HG03159 (cell line): ENCODE data around the gene ALPK3.

Experiments used
- ATAC-seq: cut with Tn5 transposase; IDR thresholded peaks from one replicate; pipeline ENCODE4 v1.9.1; 2021; ENCODE audit warnings: mild to moderate bottlenecking, moderate library complexity; ENCODE audit not compliant: unreplicated experiment

ALPK3 gene

DNA sequence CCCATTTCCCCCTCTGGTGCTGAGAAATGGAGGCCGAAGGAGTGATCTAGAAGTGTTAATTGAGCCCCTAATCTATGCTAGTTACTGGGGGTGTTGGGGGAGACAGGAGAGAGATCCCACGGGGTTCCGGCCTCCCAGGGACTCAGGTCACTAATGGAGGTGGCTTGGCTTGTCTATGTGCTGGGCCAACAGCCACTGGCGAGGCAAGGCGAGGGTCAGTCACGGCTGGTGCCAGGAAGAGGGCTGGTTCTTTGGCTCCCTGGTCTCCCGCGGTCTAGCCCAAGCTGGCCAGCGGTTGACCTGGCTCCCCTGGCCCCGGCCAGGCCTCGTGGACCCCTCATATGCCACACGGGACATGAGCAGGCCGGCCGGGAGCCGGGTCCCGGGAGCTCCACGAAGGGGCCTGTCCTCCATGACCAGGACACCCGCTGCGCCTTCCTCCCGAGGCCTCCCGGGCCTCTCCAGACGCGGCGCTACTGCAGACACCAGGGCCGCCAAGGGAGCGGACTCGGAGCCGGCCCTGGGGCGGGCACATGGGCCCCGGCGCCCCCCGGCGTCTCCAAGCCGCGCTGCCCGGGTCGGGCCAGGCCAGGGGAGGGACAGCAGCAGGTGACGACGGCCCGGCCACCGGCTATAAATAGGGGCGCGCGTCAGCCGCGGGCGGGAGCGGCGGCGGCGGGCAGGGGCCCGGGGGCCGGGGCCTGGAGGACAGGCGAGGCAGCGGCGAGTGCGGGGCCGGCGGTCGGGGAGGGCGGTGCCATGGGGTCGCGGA lies at the start of gene ALPK3:
Gene ALPK3 (plus strand): TSS at position 663 of the 772 bp plus-strand sequence. CDS start 97 bp downstream, at position 760.
- no peak for ATAC-seq

- no peak for ATAC-seq
Measured at GRCh38 chr15:84772031-84772430, 45.1 kb upstream of the ALPK3 start.

DNA sequence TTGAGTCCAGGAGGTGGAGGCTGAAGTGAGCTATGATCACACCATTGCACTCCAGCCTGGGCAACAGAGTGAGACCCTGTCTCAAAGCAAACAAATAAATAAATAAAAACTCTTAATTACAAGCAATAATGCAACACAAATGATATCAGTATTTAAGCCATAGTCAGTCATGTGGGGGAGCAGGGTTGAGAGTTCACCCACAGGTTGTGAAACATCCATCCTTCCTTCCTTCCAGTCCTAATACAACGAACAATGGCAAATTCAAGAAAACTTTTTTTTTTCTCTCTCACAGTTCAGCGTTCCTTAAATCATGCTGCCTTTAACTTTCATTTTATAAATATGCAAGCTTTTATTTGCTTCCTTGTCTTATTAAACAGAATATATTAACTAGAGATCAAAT lies 44.7 kb upstream of the ALPK3 start:
- no peak for ATAC-seq

- no peak for ATAC-seq
Measured at GRCh38 chr15:84773716-84774115, 43.4 kb upstream of the ALPK3 start.

- ATAC-seq, result no peak
Measured at GRCh38 chr15:84775867-84776449, 41.2 kb upstream of the ALPK3 start.

DNA sequence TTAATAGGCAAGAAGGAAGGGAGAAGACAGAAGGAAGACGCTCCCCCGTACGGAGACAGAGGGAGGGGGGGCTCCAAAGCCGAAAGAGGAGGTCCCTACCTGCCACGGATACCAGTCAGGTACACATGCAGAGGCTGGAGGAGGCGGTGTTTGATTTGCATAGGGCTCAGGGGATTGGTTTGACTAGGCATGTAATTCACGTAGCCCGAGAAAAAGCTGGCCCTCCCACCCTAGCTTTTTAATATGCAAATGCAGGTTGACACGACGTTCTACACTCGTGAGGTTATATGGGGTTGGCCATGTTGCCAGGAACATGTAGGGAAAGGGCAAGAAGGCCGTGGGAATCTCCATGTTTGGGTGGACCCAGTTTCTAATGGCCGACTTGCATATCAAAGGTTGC lies 39.0 kb upstream of the ALPK3 start:
- ATAC-seq, result no peak

GRCh38 chr15:84780492-84780891 lies 36.7 kb upstream of the ALPK3 start:
- no peak for ATAC-seq

DNA sequence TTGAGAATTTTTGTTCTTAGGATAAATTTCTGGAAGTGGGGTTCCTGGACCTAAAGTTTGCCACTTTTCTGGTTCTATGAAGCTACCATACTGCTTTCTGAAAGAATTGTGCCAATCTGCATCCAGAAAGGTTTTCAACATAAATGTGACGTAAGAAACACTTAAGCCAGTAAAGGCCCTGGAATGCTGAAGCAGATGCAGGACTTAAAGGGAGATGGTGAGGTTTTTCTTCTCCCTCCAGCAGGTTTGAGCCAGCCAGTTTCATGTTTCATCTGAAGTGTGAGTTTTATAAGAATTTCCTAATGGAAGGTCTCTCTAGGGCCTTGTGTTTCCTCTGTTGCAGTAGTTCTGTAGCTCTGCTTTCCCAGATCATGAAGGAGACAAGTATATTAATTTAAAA lies 35.7 kb upstream of the ALPK3 start:
- ATAC-seq, result no peak

DNA sequence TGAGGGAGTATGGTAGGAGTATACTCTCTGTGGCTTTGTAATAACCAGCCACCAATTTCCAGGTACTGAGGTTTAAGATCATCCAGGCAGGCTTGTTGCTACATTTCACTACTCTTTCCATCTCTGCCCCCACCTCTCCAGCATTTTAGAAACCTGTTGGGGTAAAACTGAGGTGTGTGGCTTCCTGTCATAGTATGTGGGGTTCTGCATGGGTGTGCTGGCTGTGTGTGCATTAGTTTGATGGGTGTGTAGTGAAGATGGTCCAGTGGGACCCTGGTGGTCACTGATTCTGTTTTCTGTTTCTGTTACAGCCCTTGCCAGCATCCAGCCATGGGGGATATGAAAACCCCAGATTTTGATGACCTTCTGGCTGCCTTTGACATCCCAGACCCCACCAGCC lies 34.8 kb upstream of the ALPK3 start:
- no peak for ATAC-seq

- no peak for ATAC-seq
Measured at GRCh38 chr15:84783493-84784251, 33.5 kb upstream of the ALPK3 start.

- no peak for ATAC-seq
Measured at GRCh38 chr15:84784262-84784661, 32.9 kb upstream of the ALPK3 start.

- no peak for ATAC-seq
Measured at GRCh38 chr15:84785053-84785452, 32.1 kb upstream of the ALPK3 start.

DNA sequence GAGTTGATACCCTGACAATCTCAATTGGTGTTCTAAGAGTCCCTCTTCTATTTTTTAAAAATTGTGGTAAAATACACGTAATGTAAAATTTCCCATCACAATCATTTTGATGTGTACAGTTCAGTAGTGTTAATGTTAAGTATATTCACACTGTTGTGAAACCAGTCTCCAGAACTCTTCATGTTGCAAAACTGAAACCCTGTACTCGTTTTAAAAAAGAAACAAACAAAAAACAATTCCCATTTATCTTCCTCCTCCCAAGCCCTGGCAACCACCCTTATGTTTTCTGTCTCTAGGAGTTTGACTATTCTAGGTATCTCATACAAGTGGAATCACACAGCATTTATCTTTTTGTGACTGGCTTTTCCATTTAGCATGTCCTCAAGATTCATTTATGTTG lies 28.7 kb upstream of the ALPK3 start:
- ATAC-seq, result no peak

DNA sequence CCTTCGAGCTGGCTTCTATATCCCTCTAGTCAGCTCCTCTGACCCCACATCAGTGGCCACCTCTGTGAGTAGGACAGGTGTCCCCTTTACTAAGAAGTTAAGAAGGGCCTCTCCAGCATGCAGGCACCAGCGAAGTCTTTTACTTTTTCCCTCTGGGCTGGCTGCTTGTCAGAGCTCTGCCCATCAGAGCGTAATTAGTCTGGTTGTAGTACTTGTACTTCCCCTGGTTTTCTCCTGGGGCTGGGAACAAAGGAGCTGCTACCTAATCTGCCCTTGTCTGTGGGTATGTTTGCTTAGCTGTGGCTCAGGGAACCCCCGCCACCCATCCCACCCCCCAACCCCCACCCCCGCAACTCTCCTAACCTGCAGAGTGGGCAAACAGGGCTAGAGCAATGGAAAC lies 27.4 kb upstream of the ALPK3 start:
- no peak for ATAC-seq

GRCh38 chr15:84790676-84791075 lies 26.5 kb upstream of the ALPK3 start:
- ATAC-seq, result no peak

DNA sequence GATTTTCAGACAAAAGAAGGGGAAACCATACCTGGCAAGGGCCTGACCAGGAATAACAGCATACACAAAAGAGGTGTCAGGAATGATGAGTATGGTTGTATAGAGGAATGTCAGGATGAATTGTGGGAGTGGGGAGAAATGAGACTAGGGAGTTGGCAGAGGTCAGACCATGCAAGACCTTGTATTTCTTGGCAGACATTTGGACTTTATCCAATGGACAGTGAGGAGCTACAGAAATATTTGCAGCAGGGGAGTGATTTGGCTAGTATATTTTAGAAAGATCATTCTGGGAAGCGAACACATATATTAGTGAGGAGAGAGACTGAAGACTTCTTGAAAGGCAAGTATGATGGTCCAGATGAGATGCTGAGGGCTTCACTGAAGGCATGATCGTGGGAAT lies 25.4 kb upstream of the ALPK3 start:
- ATAC-seq, result no peak

GRCh38 chr15:84793431-84794161 lies 23.6 kb upstream of the ALPK3 start:
- ATAC-seq, result no peak

DNA sequence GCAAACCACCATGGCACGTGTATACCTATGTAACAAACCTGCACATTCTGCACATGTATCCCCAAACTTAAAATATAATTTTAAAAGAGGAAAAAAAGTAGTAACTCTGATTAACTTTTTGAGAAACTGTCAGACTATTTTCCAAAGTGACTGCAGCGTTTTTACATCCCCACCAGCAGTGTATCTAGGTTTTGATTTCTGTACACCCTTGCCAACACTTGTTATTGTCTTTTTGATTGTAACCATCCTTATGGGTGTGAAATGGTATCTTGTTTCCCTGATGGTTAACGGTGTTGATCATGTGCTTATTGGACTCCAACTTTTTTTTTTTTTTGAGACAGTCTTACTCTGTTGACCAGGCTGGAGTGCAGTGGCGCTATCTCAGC lies 23.0 kb upstream of the ALPK3 start:
- ATAC-seq, result no peak

GRCh38 chr15:84795186-84795585 lies 22.0 kb upstream of the ALPK3 start:
- no peak for ATAC-seq

DNA sequence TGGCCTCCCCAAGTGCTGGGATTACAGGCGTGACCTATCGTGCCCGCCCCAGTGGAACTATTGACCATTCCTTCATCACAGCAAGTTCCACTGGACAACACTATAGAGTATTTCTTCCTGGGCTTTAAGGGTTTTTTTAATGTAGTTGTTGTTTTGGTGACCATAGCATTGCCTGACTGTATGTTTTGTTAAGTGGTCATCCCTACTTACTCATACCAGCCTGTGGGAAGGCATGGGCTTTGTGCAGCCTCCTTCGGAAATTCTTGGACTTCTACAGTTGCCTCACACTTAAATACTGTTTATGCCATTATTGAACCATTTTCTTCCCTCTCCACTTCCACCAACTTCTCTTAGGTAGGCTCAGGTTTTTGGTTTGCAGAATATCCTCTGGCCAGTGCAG lies 19.9 kb upstream of the ALPK3 start:
- no peak for ATAC-seq

DNA sequence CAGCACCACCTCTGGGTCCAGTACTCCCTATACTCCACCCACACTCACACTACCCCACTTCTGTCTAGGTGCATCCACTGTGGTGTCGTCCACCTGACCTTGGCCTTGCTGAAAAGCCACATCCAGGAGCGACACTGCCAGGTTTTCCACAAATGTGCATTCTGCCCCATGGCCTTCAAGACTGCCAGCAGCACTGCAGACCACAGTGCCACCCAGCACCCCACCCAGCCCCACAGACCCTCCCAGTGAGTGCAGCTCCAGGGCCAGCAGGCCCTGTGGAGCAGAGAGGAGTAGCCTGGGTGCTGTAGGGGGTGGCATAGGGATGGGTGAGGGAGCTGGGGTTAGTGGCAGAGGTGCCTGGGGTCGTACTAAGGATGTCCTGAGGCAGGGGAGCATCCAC lies 19.4 kb upstream of the ALPK3 start:
- no peak for ATAC-seq
